ENCODE data around the gene CLIC5.

The CLIC5 gene

GRCh38 chr6:45881705-45882467 is 133.8 kb downstream of the CLIC5 start:
- DNase-seq, result no peak

GRCh38 chr6:45880676-45881075 is 135.0 kb downstream of the CLIC5 start:
- no peak for DNase-seq

DNA sequence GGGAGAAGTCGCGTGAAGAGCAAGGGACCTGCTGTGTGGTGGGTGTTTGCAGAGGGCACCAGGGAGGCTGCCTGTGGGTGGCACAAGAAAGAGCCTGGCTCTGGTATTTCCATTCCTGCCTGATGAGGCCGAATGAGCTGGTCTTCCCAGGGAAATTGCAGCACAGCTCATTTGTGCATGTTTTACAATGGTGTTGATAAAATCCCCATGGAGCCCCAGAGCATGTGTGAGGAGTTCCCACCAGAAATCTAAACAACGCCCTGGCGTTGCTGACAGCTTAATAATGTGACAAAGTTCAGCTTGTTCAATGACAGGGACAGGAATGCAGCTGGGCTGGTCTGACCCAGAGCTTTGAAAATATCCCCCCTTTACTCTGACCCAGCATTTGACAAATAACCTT is 135.5 kb downstream of the CLIC5 start:
- no peak for DNase-seq

GRCh38 chr6:45877970-45878590 is 137.6 kb downstream of the CLIC5 start:
- no peak for DNase-seq

GRCh38 chr6:45872827-45873365 is 142.8 kb downstream of the CLIC5 start:
- no peak for DNase-seq

DNA sequence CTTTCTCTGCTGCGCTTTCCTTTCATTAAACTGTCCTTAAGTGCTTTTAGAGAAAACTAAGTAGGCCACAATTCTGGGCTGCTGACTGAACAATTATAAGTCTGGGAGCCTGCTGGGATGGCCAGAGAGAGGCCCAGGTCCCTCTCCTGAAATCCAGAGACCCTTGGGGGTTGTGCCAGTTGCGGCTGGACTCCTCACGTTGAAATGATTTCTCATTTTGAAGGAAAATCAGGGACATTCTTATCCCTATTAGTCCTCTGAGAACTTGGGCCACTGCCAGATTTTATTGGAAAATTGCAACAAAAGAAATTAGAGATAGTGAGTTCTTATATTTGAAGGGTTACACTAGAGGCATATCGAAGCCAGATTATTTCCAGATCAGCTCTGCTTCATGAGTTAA is 145.1 kb downstream of the CLIC5 start:
- DNase-seq, result no peak

GRCh38 chr6:45864651-45865050 is 151.0 kb downstream of the CLIC5 start:
- DNase-seq, result no peak

DNA sequence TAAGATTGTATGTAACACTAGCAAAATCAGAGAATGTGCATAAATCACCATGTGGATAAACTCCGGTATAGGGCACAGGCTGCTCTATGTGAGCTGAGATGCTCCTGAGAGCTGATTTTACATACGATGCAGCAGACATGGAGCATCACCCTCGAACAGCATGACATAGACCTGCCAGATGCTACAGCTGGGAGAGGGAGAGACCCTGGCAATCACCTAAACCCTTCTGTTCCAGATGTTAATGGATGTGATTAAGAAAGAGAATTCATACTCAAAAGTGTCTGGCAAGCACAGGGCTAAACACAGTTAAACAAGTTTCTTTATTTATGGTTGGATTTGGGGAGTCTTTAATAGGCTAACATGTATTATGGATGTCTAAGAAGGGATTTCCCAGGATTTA is 157.0 kb downstream of the CLIC5 start:
- DNase-seq, result no peak

- no peak for DNase-seq
These were observed 157.8 kb downstream of the CLIC5 start for GRCh38 chr6:45857827-45858226.

DNA sequence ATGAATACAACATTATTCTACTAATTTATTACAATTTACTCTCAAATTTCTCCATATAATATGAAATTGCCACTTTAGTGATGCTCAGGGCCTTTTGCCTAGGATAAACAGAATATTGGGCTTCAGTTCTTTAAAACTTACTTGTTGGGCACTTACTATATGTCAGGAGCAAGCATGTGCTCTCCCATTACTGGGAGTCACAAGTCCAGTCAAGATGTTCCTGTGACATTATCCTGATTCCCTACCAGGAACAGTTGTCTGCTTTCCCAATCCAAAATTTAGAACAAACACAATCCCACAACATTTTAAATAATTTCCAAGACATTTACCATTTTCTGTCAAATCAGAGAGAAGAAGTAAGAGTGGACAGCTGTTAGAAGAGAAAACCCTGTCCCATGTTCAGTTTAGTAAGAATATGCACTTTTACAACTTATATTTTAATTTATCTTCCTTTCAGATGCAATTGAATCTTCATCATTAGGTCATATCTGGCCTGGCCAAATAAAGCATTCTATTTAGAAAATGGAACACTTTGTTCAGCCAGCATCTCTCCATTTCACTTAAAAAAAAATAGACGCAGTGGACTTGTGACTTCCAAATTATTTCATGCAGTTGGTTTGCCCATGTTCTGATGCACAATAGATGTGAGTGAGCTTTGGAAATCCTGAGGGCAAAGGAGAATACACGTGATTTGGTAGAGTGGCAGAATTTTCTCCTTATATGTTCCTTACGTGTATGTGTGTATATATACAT is 159.8 kb downstream of the CLIC5 start:
- no peak for DNase-seq

GRCh38 chr6:45854149-45854742 is 161.4 kb downstream of the CLIC5 start:
- no peak for DNase-seq

DNA sequence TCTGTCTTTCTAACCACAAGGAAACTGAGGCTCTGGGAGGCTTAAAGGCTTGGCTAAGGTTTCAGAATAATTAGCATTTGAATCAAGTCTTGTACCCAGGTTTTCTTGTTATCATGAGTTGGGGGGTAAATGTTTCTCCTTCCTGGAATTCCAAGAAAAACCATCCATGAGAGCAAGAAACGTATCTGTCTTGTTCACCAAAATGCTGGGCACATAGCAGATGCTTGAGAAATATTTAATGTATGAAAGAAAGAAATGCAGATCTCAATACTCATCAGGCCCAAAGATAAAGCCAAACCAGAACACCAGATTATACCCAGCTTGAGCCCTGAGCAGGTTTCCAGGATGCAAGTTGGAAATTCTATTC is 164.6 kb downstream of the CLIC5 start:
- DNase-seq, result no peak

GRCh38 chr6:45850378-45851033 is 165.2 kb downstream of the CLIC5 start:
- no peak for DNase-seq

DNA sequence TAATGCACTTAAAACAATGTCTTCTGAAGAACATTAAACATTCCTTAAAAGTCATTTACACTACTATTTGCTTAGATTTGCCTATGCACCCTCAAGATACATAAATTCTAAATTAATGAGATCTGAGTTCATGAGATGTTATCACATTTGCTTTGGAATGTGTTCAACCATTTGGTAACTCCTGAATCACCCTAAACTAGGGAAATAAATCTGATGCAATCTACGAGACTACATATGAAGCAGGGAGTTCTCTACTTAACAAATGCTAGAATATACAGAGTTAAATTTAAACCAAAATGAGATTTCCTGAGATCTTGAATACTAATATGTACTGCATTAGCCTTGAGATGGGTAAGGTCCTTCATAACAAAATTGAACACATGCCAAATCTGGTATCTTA is 170.1 kb downstream of the CLIC5 start:
- no peak for DNase-seq

DNA sequence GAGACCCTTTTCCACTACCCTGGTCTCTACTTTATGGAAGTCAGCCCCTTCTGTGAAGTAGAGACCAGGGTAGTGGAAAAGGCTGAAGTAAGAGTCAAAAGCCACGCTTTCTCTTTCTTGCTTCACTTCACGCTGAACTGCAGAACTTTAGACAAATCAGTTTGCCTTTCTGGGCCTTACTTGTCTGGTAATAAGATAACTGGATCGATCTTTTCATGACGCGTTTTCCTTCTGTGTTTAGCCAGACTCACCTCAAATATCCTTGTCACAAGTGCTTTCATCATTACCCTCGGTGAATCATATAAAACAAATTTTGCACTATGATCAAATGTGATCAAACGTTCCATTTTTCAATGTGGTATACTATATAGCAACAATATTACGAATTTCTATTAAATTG is 170.7 kb downstream of the CLIC5 start:
- no peak for DNase-seq

GRCh38 chr6:45843848-45844521 is 171.7 kb downstream of the CLIC5 start:
- DNase-seq, result no peak

- DNase-seq, result no peak
These were observed 174.6 kb downstream of the CLIC5 start for GRCh38 chr6:45841062-45841461.

DNA sequence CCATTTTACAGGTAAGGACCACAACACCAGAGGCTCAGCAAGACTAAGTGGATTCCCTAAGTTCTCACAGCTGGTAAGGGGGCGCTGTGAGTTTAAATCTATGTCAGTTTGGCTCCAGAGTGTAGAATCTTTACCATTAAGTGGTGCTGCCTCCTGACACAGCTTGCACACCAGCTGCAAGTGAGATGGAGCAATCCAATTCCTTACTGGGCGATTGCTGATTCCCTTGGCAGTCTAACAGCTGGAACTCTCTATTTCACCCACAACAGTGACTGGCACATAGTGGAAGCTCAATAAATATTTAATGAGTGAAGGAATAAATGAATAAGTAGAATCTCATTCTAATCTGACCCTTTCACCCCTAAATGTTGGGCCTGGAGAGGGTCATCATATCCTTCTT is 176.7 kb downstream of the CLIC5 start:
- DNase-seq, result no peak

DNA sequence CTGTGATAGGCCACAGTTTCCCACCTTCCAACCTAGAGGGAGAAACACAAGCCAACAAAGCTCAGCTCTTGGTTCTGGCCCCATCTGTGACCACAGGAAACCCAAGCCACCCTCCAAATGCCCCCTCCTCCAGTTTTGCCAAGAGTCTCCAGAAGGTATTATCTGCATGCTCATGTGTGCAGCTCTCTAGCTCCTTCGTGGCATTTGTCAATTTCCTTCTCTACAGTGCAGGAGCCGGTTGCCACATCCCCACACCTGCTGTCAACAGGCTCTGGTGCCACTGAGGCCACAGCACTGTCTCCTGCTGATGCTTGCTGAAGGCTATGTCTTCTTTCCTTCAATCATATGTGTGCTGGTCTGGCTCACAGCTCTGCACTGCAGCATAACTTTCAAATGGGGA is 177.2 kb downstream of the CLIC5 start:
- no peak for DNase-seq

GRCh38 chr6:45837541-45838200 is 178.0 kb downstream of the CLIC5 start:
- DNase-seq, result no peak

DNA sequence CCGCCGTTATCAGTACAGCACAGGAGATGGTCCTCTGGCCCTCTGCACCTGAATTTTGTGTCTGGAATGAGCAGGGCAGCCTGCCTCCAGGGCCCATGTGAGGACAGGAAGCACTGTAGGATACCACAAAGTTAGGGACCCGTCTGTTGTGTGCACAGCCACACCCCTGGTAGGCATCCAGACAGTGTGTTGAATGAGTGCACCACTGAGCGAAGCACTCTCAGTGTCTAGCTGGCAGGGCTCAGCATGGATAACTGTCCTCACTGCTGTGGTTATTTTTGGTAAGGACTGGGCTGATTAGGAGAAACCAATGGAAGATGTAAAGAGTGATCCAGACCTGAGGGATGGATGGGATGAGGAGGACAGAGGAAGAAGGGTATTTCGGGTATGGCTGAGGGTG is 178.7 kb downstream of the CLIC5 start:
- no peak for DNase-seq

- no peak for DNase-seq
These were observed 179.2 kb downstream of the CLIC5 start for GRCh38 chr6:45836438-45836824.

Measured in activated T-cell treated with anti-CD3 and anti-CD28 coated beads, Interleukin-2, amount 50 U/mL, for 1 hour (primary cell).